K562 (cell line): ENCODE results near the gene BHLHE40. TPM values are rescaled to one million over a fixed set of nuclear protein-coding genes. Genes with fewer than 3 reads are reported as not detected.

Experiments used
- CEBPG ChIP-seq, 3 experiments: fragments of 200-800 bp in 1 of 3; sonication (Bioruptor generic) in 1 of 3; sonication (generic) in 1 of 3; formaldehyde crosslinking in 1 of 3; IDR thresholded peaks in 2 of 3; conservative IDR thresholded peaks in 1 of 3; 2 replicates each; pipeline versions ENCODE4 v1.6.1 to v1.8.0; 2016 to 2022; ENCODE audit warnings: missing compliant biosample characterization in 2 of 3, missing genetic modification characterization in 2 of 3, mild to moderate bottlenecking in 1 of 3, missing genetic modification reagents in 1 of 3
- CXXC5 ChIP-seq: fragments of 250-450 bp; sonication (Bioruptor Pico); IDR thresholded peaks from 2 replicates; pipeline ENCODE4 v1.8.0; 2022; ENCODE audit warnings: inconsistent platforms, mild to moderate bottlenecking, moderate library complexity
- MTA1 ChIP-seq: fragments of 450-650 bp; IDR thresholded peaks from 2 replicates; pipeline ENCODE4 v1.6.1; 2017; ENCODE audit warnings: borderline replicate concordance
- TSC22D4 ChIP-seq: fragments of 450-650 bp; IDR thresholded peaks from 2 replicates; pipeline ENCODE4 v1.6.1; 2016; ENCODE audit warnings: missing genetic modification characterization, missing biosample characterization, control low read depth
- XRCC4 ChIP-seq: IDR thresholded peaks from one replicate; pipeline ENCODE4 v1.6.1; 2011; ENCODE audit not compliant: insufficient read depth, insufficient read length; ENCODE audit errors: extremely low read depth
- YBX1 ChIP-seq: fragments of 450-650 bp; IDR thresholded peaks from 2 replicates; pipeline ENCODE4 v1.7.1; 2016; ENCODE audit warnings: mild to moderate bottlenecking
- YY1 ChIP-seq, 3 experiments: IDR thresholded peaks; 2 replicates each; pipeline ENCODE4 v1.6.1; 2011; ENCODE audit warnings: low read length in 2 of 3, mild to moderate bottlenecking in 2 of 3, moderate library complexity in 2 of 3, borderline replicate concordance in 1 of 3, control low read depth in 1 of 3, low read depth in 1 of 3; ENCODE audit not compliant: insufficient read depth in 3 of 3, insufficient replicate concordance in 2 of 3, control insufficient read depth in 1 of 3, insufficient read length in 1 of 3; ENCODE audit errors: extremely low read depth in 1 of 3
- ZBTB17 ChIP-seq: fragments of 450-650 bp; formaldehyde crosslinking; IDR thresholded peaks from 2 replicates; pipeline ENCODE4 v1.4.0; 2020; ENCODE audit warnings: mild to moderate bottlenecking
- ZNF146 ChIP-seq: IDR thresholded peaks from one replicate; pipeline ENCODE4 v1.6.1; 2018; ENCODE audit warnings: missing compliant biosample characterization; ENCODE audit not compliant: unreplicated experiment
- ZNF197 ChIP-seq: fragments of 200-800 bp; sonication (Bioruptor generic); IDR thresholded peaks from 2 replicates; pipeline ENCODE4 v1.6.1; 2016; ENCODE audit warnings: low read depth, missing genetic modification characterization, missing compliant biosample characterization
- ZNF644 ChIP-seq: fragments of 200-800 bp; sonication (Bioruptor generic); IDR thresholded peaks from 2 replicates; pipeline ENCODE4 v1.6.1; 2016; ENCODE audit warnings: low read depth, missing genetic modification characterization, missing compliant biosample characterization
- ZNF766 ChIP-seq: fragments of 200-800 bp; sonication (Bioruptor generic); conservative IDR thresholded peaks from 2 replicates; pipeline ENCODE4 v1.6.1; 2016; ENCODE audit warnings: missing genetic modification characterization, missing compliant biosample characterization
- polyA plus RNA-seq, 8 experiments: library from polyadenylated mRNA; depleted of rRNA in 4 of 8; stranded (reverse) in 5 of 8; unstranded in 3 of 8; fragments of >200 nt; fragmentation: Nextera tagmentation in 2 of 8; fragmentation: Illumina TruSeq in 1 of 8; extraction: Ambion mirVana in 2 of 8; extraction: Trizol in 1 of 8; gene quantifications; 2 replicates each; pipeline versions ENCODE4 v1.2.1 to v1.2.3, GENCODE V29; 2011 to 2014; ENCODE audit warnings: inconsistent platforms in 1 of 8, missing spikeins in 1 of 8
- total RNA-seq, 7 experiments: library from RNA; depleted of rRNA in 6 of 7; stranded (reverse); fragments of >200 nt in 6 of 7; fragmentation: Illumina TruSeq in 2 of 7; extraction: Trizol in 2 of 7; gene quantifications; 2 replicates each; pipeline versions ENCODE4 v1.2.1 to v1.2.3, GENCODE V29; 2011 to 2021; ENCODE audit warnings: low replicate concordance in 1 of 7
- TF ChIP-seq, protein P1 (sequence below): sonication (generic); formaldehyde crosslinking; IDR thresholded peaks from 2 replicates; pipeline ENCODE4 v1.8.0; 2022; ENCODE audit warnings: missing genetic modification reagents, mild to moderate bottlenecking, moderate library complexity, borderline replicate concordance
- TF ChIP-seq, protein P2 (sequence below): fragments of 150-350 bp; conservative IDR thresholded peaks from 2 replicates; pipeline ENCODE4 v1.6.1; 2014; ENCODE audit warnings: low read length

BHLHE40 gene
- total and polyA plus RNA-seq, 9 of the 15 experiments (the other 6 are each of a cell fraction or from before 2014, with no cell fraction given), result 12.0 to 83.9 (median 31.4) TPM

- TF ChIP-seq, protein P1, sequence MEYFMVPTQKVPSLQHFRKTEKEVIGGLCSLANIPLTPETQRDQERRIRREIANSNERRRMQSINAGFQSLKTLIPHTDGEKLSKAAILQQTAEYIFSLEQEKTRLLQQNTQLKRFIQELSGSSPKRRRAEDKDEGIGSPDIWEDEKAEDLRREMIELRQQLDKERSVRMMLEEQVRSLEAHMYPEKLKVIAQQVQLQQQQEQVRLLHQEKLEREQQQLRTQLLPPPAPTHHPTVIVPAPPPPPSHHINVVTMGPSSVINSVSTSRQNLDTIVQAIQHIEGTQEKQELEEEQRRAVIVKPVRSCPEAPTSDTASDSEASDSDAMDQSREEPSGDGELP, result peak; percentile 88
- peak; percentile 69; the same call in 1 of the 2 replicates for TF ChIP-seq ZNF644
- TF ChIP-seq MTA1, result peak; percentile 93
- peak; percentile 78; the same call in 1 of the 2 replicates for TF ChIP-seq ZNF766 (CRISPR knock-in tag)
- no peak for TF ChIP-seq YY1 (IDR thresholded peaks at IDR 0.05; ENCODE audit: borderline replicate concordance in 1 of 3, control insufficient read depth in 1 of 3, extremely low read depth in 1 of 3, insufficient read depth in 3 of 3, insufficient read length in 1 of 3, insufficient replicate concordance in 2 of 3, low read depth in 1 of 3, low read length in 2 of 3)
- no peak for TF ChIP-seq YBX1
- TF ChIP-seq, protein P2, sequence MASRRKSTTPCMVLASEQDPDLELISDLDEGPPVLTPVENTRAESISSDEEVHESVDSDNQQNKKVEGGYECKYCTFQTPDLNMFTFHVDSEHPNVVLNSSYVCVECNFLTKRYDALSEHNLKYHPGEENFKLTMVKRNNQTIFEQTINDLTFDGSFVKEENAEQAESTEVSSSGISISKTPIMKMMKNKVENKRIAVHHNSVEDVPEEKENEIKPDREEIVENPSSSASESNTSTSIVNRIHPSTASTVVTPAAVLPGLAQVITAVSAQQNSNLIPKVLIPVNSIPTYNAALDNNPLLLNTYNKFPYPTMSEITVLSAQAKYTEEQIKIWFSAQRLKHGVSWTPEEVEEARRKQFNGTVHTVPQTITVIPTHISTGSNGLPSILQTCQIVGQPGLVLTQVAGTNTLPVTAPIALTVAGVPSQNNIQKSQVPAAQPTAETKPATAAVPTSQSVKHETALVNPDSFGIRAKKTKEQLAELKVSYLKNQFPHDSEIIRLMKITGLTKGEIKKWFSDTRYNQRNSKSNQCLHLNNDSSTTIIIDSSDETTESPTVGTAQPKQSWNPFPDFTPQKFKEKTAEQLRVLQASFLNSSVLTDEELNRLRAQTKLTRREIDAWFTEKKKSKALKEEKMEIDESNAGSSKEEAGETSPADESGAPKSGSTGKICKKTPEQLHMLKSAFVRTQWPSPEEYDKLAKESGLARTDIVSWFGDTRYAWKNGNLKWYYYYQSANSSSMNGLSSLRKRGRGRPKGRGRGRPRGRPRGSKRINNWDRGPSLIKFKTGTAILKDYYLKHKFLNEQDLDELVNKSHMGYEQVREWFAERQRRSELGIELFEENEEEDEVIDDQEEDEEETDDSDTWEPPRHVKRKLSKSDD, result no peak
- no peak for TF ChIP-seq ZNF146 (CRISPR knock-in tag)
- peak; percentile 27; the same call in 1 of the 2 replicates for TF ChIP-seq CEBPG (CRISPR knock-in tag; IDR thresholded peaks at IDR 0.05)
- TF ChIP-seq CEBPG (tag; conservative IDR thresholded peaks at IDR 0.05 in 1 of 2, IDR thresholded peaks at IDR 0.05 in 1 of 2), result peak; percentile 20 to 79; a peak in 3 of 4 replicates
- TF ChIP-seq TSC22D4 (tag), result no peak
- TF ChIP-seq ZNF197, result peak; percentile 65; the same call in 1 of the 2 replicates
- peak; percentile 83 for TF ChIP-seq CXXC5 (CRISPR knock-in tag)
- TF ChIP-seq ZBTB17, result peak; percentile 56; the same call in 1 of the 2 replicates
- TF ChIP-seq XRCC4, result no peak
Observed at GRCh38 chr3:5016211-5017161, 37.2 kb downstream of the BHLHE40 start (continued).
